Neural cell (in vitro differentiated cells): ENCODE data around the gene UPK3BL1.
"Not testable (repeated sequence)": the region's sequence is repeated elsewhere in the genome, so short reads cannot be mapped to it uniquely, and the experiment has no call there.

Experiments
- EZH2 ChIP-seq: fragments of 200-600, 300-800 bp; shearing (Covaris generic), sonication (generic); IDR thresholded peaks from 2 replicates; pipeline ENCODE4 v1.6.1; 2014; ENCODE audit warnings: antibody characterized with exemption, low read length, borderline replicate concordance, mild to moderate bottlenecking; ENCODE audit not compliant: insufficient read depth, poor library complexity, severe bottlenecking
- SMC3 ChIP-seq: fragments of 450-650 bp; conservative IDR thresholded peaks from 2 replicates; pipeline ENCODE4 v1.6.1; 2014; ENCODE audit warnings: antibody characterized with exemption, mild to moderate bottlenecking, moderate library complexity; ENCODE audit not compliant: poor library complexity
- TF ChIP-seq, protein P1 (sequence below): fragments of 450-650 bp; IDR thresholded peaks from 2 replicates; pipeline ENCODE4 v1.5.1; 2014; ENCODE audit warnings: antibody characterized with exemption, mild to moderate bottlenecking, moderate library complexity; ENCODE audit not compliant: poor library complexity, severe bottlenecking
- TF ChIP-seq, protein P2 (sequence below): IDR thresholded peaks from 2 replicates; pipeline ENCODE4 v1.6.1; 2012; ENCODE audit warnings: borderline replicate concordance

DNA sequence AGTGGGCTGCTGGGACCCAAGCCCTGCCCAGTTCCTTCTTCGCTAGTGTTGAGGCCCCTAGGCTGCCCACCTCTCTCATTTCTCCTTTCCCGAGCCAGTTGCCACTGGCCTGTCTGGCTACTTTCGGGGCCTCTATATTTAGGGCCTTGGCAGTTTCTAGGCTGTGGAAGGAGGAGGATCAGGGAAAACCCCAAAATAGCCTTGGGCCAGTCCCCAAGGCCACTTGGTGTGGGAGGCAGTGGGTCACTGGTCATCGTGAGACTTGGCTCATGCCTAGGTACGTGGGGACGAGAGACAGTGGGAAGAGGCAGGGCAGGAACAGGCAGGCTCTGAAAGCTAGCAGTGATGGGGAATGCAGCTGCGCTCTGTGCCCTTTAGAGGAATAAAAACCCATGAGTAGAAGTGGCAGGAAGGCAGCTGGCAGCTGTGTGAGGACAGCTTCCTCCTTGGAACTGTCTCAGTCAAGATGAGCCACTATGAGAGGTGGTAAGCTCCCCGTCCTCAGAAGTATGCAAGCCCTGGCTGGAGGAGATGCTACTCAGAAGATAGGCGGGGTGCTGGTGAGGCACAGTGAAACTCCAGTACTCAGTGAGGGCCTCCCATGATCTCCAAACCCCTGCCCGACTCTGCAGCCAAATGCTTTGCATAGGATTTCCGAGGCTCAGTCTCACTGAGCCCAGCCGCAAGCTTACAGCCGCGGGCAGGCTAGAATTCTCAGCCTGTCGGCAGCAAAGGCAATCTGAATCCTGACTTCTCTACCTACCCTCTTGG is 28.8 kb downstream of the UPK3BL1 start:
- TF ChIP-seq SMC3, EZH2: not testable (repeated sequence)
- TF ChIP-seq, protein P1, sequence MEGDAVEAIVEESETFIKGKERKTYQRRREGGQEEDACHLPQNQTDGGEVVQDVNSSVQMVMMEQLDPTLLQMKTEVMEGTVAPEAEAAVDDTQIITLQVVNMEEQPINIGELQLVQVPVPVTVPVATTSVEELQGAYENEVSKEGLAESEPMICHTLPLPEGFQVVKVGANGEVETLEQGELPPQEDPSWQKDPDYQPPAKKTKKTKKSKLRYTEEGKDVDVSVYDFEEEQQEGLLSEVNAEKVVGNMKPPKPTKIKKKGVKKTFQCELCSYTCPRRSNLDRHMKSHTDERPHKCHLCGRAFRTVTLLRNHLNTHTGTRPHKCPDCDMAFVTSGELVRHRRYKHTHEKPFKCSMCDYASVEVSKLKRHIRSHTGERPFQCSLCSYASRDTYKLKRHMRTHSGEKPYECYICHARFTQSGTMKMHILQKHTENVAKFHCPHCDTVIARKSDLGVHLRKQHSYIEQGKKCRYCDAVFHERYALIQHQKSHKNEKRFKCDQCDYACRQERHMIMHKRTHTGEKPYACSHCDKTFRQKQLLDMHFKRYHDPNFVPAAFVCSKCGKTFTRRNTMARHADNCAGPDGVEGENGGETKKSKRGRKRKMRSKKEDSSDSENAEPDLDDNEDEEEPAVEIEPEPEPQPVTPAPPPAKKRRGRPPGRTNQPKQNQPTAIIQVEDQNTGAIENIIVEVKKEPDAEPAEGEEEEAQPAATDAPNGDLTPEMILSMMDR = not testable (repeated sequence)
- TF ChIP-seq, protein P2, sequence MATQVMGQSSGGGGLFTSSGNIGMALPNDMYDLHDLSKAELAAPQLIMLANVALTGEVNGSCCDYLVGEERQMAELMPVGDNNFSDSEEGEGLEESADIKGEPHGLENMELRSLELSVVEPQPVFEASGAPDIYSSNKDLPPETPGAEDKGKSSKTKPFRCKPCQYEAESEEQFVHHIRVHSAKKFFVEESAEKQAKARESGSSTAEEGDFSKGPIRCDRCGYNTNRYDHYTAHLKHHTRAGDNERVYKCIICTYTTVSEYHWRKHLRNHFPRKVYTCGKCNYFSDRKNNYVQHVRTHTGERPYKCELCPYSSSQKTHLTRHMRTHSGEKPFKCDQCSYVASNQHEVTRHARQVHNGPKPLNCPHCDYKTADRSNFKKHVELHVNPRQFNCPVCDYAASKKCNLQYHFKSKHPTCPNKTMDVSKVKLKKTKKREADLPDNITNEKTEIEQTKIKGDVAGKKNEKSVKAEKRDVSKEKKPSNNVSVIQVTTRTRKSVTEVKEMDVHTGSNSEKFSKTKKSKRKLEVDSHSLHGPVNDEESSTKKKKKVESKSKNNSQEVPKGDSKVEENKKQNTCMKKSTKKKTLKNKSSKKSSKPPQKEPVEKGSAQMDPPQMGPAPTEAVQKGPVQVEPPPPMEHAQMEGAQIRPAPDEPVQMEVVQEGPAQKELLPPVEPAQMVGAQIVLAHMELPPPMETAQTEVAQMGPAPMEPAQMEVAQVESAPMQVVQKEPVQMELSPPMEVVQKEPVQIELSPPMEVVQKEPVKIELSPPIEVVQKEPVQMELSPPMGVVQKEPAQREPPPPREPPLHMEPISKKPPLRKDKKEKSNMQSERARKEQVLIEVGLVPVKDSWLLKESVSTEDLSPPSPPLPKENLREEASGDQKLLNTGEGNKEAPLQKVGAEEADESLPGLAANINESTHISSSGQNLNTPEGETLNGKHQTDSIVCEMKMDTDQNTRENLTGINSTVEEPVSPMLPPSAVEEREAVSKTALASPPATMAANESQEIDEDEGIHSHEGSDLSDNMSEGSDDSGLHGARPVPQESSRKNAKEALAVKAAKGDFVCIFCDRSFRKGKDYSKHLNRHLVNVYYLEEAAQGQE = not testable (repeated sequence)
